ENCODE measurements around the gene RHOT1.
A peak's percentile ranks its signal among the peaks of the same experiment; 100 is the strongest.
"Not testable (repeated sequence)": the region's sequence is repeated elsewhere in the genome, so short reads cannot be mapped to it uniquely, and the experiment has no call there.

The RHOT1 gene

DNA sequence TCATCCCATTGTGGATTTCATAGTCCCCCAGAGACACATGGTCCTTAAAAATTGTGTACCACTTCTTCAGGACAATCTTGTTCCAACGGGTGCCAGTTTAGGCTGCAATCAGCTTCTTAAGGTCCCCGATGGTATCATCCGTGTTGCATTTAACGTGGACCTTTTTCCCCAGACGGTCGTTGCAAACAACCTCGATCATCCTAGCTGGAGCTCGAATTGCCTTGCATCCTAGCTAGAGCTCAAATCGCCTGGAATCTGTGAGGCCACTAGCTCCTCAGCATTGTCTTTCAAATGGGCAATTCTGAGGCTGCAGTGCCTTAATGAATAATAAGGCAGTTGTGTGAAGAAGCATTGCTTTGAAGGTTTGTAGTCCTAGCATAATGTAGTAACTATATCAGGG lies 85.6 kb downstream of the RHOT1 start:
- no peak for DNase-seq (ENCODE audit: low read depth)

DNA sequence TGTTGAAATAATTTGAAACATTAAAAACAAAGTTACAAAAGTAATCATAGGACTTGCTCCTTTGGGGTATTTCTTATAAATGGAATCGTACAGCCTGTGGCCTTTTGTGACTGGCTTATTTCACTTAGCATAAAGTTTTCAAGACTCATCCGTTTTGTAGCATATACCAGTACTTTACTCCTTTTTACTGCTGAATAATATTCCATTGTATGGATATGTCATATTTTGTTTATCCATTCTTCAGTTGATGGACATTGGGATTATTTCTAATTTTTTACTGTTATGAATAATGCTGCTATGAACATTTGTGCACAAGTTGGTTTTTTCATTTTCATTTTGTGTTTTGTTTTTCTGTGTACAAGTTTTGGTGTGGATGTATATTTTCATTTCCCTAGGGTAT lies 93.3 kb downstream of the RHOT1 start:
- DNase-seq (ENCODE audit: low read depth): no peak

GRCh38 chr17:32239456-32239855 lies 97.2 kb downstream of the RHOT1 start:
- no peak for DNase-seq (ENCODE audit: low read depth)

DNA sequence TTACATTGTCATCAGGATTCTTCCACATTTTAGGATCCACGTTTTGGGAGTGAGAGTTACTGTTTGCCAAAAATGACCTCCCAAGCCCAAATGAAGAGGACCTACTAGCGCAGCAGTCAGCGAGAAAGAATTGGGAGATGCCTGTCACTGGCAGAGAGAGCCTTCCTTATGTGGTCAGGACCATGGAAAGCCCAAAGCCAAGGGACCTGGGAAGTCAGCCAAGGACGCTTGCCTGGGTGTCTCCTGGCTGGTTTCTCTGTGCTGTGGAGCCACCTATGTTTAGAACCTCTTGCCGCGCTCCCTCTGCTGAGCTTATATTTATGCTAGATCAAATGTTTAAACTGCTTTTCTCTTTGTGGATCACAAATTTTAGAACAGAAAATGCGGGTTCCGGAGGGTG lies 98.4 kb downstream of the RHOT1 start:
- DNase-seq (ENCODE audit: low read depth): no peak

DNA sequence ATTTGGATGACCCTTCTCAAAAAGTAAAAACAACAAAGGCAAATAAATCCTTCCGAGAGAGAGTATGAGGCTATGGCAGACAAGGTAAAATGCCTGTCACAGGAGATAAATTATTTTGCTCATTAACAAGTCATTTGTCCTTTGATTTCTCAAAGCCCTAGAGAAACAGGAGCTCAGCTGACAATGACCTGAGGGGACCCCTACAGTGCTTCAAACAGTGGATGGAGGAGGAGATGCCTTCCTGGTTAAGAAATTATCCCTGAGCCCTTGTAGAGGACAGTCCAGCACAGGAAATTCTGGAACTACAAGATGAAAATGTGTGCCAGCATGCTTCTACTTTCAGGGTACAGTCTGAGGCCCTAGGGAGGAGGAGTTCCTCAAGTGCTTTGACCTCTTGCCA lies 99.3 kb downstream of the RHOT1 start:
- DNase-seq (ENCODE audit: low read depth): no peak

GRCh38 chr17:32249475-32249874 lies 107.2 kb downstream of the RHOT1 start:
- DNase-seq (ENCODE audit: low read depth): no peak

- DNase-seq (ENCODE audit: low read depth): peak; percentile 39
These were observed 110.9 kb downstream of the RHOT1 start for GRCh38 chr17:32253117-32253611.

DNA sequence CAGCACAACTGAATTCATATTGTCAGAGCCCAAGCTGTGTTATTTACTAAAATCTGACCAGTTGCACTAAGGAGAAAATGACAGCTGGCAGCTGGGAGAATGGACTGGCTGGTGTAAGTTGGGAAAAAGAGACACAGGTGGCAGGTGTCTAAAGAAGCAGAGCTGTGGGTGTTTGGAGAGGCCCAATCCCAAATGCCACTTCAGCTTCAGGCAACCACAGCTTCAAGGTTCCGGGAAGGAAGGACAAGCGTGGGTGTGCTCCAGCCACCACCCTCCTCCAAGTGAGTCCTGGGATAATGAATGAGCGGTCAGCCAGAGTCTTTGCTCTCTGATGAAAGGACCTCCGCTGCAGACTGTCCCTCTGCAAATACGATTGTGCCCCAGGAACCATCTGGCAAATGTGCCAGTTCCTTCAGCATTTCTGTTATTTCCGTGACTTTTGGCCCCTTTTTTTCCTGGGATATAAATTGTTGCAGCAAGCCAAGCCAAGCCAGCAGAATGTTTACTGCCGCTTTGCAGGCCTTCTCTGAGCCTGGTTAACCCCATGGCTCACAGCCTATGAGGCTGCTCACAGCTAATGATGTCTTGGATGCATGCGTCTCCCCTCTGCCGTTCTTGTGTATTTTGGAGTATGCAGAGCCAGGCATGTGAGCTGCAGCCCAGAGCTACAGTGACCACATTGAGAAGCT lies 113.9 kb downstream of the RHOT1 start:
- no peak for DNase-seq (ENCODE audit: low read depth)

DNA sequence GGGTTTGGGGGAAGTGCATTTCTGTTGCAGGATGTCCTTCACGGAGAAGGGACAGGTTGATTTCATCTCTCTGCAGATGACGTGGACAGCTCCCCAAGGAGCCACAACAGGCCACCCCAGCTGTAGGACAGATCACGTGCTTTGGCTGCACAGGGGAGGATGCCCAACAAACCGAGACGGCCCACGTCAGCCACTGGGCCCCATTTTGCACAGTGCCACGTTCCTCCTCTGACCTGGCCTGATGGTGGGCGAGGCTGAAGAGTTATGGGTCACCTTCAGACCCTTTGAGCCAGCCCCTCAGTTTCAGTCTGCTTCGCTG lies 114.4 kb downstream of the RHOT1 start:
- no peak for DNase-seq (ENCODE audit: low read depth)

DNA sequence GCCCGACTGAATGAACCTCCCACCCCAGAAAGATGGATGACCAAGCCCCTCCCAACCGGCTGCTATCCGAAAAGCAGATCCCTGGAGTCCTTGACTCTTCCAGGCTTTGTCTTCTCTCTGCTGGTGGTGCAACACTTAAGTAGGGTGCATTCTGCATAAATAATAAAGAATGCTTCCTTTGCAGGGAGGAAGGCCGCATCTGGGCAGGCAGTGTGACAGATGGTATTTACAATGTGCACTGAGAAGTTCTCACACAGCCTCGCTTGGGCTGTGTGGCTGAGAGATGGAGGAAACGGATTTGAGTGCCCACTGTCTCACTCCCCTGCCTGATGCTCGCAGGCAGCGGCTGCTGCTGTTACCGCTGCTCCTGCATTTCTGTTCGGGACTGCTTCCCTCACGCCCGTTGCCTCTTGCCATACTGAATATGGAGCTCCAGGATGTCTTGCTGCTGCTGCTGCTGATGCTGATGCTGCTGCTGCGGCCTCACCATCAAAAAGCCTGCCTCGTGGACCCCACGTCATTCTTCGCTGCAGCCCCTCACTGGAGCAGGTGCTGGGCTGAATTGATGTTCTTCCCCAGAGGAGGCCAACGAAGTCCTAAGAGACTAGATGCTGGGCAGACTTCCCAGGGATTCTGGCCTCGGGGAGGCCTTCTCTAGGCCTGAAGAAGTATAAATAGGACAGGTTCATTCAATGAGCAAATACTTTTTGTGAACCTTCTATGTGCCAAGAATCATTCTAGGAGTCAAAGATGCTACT lies 116.3 kb downstream of the RHOT1 start:
- DNase-seq (ENCODE audit: low read depth): no peak

- DNase-seq (ENCODE audit: low read depth): no peak
These were observed 117.3 kb downstream of the RHOT1 start for GRCh38 chr17:32259586-32259985.

DNA sequence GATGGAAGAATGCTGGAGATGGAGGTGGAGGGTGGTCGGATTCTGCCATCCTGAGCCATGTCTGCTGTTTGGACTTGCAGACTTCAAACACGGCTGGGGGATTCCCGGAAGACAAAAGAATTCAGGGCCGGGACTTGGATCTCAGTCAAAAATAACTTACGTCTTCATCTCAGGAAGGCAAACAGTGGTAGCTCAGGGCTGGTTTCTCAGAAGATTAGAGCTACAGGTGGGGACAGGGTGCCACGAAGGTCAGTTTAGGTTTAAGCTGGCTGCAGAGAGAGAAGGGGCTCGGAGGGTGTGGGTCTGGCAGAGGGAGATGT lies 119.1 kb downstream of the RHOT1 start:
- no peak for DNase-seq (ENCODE audit: low read depth)

GRCh38 chr17:32261936-32262510 lies 119.7 kb downstream of the RHOT1 start:
- no peak for DNase-seq (ENCODE audit: low read depth)

GRCh38 chr17:32263515-32263914 lies 121.2 kb downstream of the RHOT1 start:
- not testable (repeated sequence) for DNase-seq (ENCODE audit: low read depth)

- no peak for DNase-seq (ENCODE audit: low read depth)
These were observed 122.0 kb downstream of the RHOT1 start for GRCh38 chr17:32264140-32264799.

- no peak for DNase-seq (ENCODE audit: low read depth)
These were observed 122.5 kb downstream of the RHOT1 start for GRCh38 chr17:32264823-32265191.

DNA sequence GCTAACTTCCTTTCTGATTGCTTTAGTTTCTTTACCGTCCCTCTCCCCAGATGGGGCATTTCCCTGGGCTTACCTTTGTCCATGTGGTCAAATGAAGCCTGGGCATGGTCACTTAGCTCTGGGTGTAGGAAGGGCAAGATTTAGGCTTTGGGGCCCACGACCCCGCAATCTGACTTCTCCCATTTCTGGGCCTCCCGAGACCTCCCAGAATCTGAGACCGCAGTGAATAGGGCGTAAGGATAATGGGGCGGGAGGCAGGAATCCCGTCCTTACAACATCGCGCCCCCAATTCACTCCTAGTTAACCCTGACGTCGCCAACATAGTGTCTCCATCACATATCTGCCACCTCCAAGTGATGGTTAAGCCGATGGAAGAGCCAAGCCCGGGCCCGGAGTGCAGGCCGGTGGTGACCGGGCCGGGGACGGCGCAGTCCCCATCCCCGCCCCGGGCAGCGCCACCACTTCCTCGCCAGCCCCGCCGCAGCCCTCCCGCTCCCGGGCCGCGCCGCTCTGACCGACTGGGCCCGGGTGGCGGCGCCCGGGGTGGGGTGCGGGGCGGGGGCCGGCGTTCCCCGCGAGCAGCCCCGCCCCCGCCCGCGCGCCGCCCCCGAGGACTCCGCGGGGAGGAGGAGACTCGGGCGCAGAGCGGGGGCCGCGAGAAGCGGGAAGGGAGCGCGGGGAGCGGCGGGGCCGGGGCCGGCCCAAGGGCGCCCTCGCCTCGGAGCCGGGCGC lies 123.1 kb downstream of the RHOT1 start, which contains the start of gene RHBDL3:
Gene RHBDL3, plus strand, starts transcription at position 641 of the 732 bp plus-strand sequence. CDS start 358 bp downstream, outside the sequence.
- DNase-seq (ENCODE audit: low read depth): no peak

DNA sequence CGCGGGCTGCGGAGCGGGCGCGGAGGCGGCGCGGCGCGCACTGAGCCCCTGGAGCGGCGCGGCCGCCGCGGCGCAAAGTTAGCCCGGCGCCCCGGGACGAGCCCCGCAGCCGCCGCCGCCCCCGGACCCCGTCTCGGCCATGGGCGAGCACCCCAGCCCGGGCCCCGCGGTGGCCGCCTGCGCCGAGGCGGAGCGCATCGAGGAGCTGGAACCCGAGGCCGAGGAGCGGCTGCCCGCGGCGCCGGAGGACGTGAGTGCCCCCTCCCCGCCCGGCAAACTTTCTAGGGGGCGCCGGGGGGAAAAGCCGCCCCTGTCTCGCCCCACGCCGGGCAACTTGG lies 123.7 kb downstream of the RHOT1 start:
- no peak for DNase-seq (ENCODE audit: low read depth)

DNA sequence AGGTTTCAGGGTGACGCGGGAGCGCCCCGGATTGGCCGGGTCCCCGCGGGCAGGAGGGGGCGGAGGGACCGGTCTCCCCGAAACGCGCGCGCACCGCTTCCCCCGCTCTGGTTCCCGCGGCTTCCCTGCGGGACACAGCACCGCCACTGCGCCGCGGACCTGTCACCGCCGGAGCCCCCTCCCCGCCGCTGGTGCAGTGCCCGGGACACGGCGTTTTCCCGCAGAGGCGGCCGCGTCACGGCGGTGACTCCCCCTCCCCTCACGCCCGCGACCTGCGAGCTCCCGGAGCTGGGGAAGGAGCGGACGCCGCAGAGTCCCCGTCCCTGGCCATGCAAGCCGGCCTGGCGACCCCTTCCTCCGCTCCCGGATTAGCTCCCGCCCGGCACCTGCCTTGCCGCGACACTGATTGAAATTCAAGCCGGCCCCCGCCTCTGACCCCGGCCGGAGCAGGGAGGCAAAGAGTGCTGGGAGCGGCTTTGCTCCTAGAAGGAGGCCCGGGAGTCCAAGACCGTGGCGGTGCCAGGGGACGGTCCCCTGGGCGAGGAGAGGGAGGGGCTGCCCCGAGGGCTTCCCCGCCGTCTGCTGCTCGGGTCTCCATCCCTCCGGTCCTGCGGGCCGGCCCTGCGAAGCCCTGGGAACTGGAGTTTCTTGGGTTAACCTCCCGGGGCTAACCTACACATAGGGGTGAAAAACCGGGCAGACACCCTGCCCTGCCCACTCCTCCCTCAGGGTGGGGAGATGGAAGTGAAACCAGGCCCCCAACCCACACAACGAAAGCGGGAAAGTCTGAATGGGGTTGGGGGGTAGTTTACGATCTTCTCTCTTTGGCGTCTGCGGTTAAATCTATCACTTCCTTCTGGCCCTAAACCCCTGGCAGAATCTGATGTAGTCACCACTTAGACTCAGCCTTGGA lies 124.3 kb downstream of the RHOT1 start:
- DNase-seq (ENCODE audit: low read depth): no peak

GRCh38 chr17:32267690-32268205 lies 125.4 kb downstream of the RHOT1 start:
- no peak for DNase-seq (ENCODE audit: low read depth)

DNA sequence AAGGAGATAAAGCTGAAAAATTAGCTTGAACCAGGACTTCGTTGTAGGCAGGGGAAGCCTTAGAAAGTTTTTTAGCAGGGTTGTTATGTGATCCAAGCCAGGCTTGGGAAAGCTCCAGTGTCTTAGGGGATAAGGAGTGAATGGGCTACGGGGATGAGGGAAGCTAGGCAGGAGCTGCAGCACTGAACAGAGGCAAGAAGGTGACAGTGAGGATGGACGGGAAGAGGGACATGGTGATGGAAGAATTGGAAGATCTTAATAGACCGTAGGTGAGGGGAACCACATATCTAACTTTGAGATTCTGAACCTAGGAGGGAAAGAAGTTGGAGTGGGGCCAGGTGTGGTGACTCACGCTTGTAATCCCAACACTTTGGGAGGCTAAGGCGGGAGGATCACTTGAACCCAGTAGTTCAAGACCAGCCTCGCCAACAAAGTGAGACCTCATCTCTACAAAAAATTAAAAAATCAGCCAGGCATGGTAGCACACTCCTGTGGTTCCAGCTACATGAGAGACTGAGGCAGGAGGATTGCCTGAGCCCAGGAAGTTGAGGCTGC lies 126.5 kb downstream of the RHOT1 start:
- no peak for DNase-seq (ENCODE audit: low read depth)
